K562 (cell line): ENCODE data around the gene TPCN1. TPM values are rescaled to one million over a fixed set of nuclear protein-coding genes. Genes with fewer than 3 reads are reported as not detected.

ENCODE experiments used
- BCOR ChIP-seq: fragments of 450-650 bp; IDR thresholded peaks from 2 replicates; pipeline ENCODE4 v1.6.1; 2016
- C11orf30 ChIP-seq: fragments of 450-650 bp; IDR thresholded peaks from 2 replicates; pipeline ENCODE4 v1.6.1; 2016; ENCODE audit warnings: low read depth, mild to moderate bottlenecking
- CHCHD3 ChIP-seq: fragments of 250-450 bp; sonication (Bioruptor Pico); IDR thresholded peaks from 2 replicates; pipeline ENCODE4 v2.1.2; 2022; ENCODE audit warnings: mild to moderate bottlenecking
- FOSL1 ChIP-seq: fragments of 200-800 bp; sonication (Bioruptor generic); conservative IDR thresholded peaks from 2 replicates; pipeline ENCODE4 v1.6.1; 2016; ENCODE audit warnings: missing genetic modification characterization, missing compliant biosample characterization
- MCM5 ChIP-seq: fragments of 450-650 bp; IDR thresholded peaks from 2 replicates; pipeline ENCODE4 v1.6.1; 2016; ENCODE audit warnings: low read depth
- POLR2AphosphoS2 ChIP-seq: IDR thresholded peaks from 2 replicates; pipeline ENCODE4 v1.6.1; 2012; ENCODE audit warnings: low read length, improper control_type of control experiment
- RERE ChIP-seq: sonication (generic); formaldehyde crosslinking; IDR thresholded peaks from 2 replicates; pipeline ENCODE4 v1.8.0; 2023; ENCODE audit warnings: missing genetic modification reagents, mild to moderate bottlenecking, borderline replicate concordance
- TAF1 ChIP-seq: IDR thresholded peaks from 2 replicates; pipeline ENCODE4 v1.6.1; 2011; ENCODE audit warnings: mild to moderate bottlenecking, low read length, moderate library complexity; ENCODE audit not compliant: insufficient read depth, control insufficient read depth, severe bottlenecking; ENCODE audit errors: extremely low read depth
- TOE1 ChIP-seq, 2 experiments: fragments of 450-650 bp in 1 of 2; sonication (generic) in 1 of 2; formaldehyde crosslinking in 1 of 2; IDR thresholded peaks; 2 replicates each; pipeline versions ENCODE4 v1.7.1 to v1.8.0; 2016 to 2022; ENCODE audit warnings: borderline replicate concordance in 2 of 2, mild to moderate bottlenecking in 2 of 2, antibody characterized with exemption in 1 of 2, inconsistent platforms in 1 of 2, low read depth in 1 of 2, missing genetic modification reagents in 1 of 2, moderate library complexity in 1 of 2
- UBTF ChIP-seq, 2 experiments: IDR thresholded peaks; 2 replicates each; pipeline ENCODE4 v1.6.1; 2012; ENCODE audit warnings: improper control_type of control experiment in 2 of 2, low read depth in 2 of 2, low read length in 2 of 2, borderline replicate concordance in 1 of 2
- ZBTB5 ChIP-seq: fragments of 450-650 bp; IDR thresholded peaks from 2 replicates; pipeline ENCODE4 v1.6.1; 2017; ENCODE audit warnings: antibody characterized with exemption
- ZNF277 ChIP-seq: fragments of 250-450 bp; sonication (Bioruptor Pico); IDR thresholded peaks from 2 replicates; pipeline ENCODE4 v1.8.0; 2022; ENCODE audit warnings: inconsistent platforms, mild to moderate bottlenecking, moderate library complexity, borderline replicate concordance
- ZNF551 ChIP-seq: fragments of 250-450 bp; sonication (Bioruptor Pico); IDR thresholded peaks from 2 replicates; pipeline ENCODE4 v1.5.0; 2021; ENCODE audit warnings: mild to moderate bottlenecking, moderate library complexity
- ZNF583 ChIP-seq: fragments of 250-450 bp; sonication (Bioruptor Pico); IDR thresholded peaks from 2 replicates; pipeline ENCODE4 v1.4.0; 2020
- ZNF780A ChIP-seq: fragments of 250-450 bp; sonication (Bioruptor Pico); IDR thresholded peaks from 2 replicates; pipeline ENCODE4 v1.5.0; 2021; ENCODE audit warnings: mild to moderate bottlenecking
- polyA plus RNA-seq, 8 experiments: library from polyadenylated mRNA; depleted of rRNA in 4 of 8; stranded (reverse) in 5 of 8; unstranded in 3 of 8; fragments of >200 nt; fragmentation: Nextera tagmentation in 2 of 8; fragmentation: Illumina TruSeq in 1 of 8; extraction: Ambion mirVana in 2 of 8; extraction: Trizol in 1 of 8; gene quantifications; 2 replicates each; pipeline versions ENCODE4 v1.2.1 to v1.2.3, GENCODE V29; 2011 to 2014; ENCODE audit warnings: inconsistent platforms in 1 of 8, missing spikeins in 1 of 8
- total RNA-seq, 7 experiments: library from RNA; depleted of rRNA in 6 of 7; stranded (reverse); fragments of >200 nt in 6 of 7; fragmentation: Illumina TruSeq in 2 of 7; extraction: Trizol in 2 of 7; gene quantifications; 2 replicates each; pipeline versions ENCODE4 v1.2.1 to v1.2.3, GENCODE V29; 2011 to 2021; ENCODE audit warnings: low replicate concordance in 1 of 7

The TPCN1 gene
- total and polyA plus RNA-seq, 9 of the 15 experiments (the other 6 are each of a cell fraction or from before 2014, with no cell fraction given), result 0.80 to 23.8 (median 7.4) TPM

- TF ChIP-seq RERE (no peak), UBTF (IDR thresholded peaks at IDR 0.05; ENCODE audit: borderline replicate concordance in 1 of 2, low read depth in 2 of 2, low read length in 2 of 2) (no peak), TOE1 (IDR thresholded peaks at IDR 0.05; ENCODE audit: borderline replicate concordance) (no peak), TOE1 (CRISPR knock-in tag; IDR thresholded peaks at IDR 0.05; ENCODE audit: borderline replicate concordance, low read depth) (no peak), POLR2AphosphoS2 (no peak), ZNF583 (no peak; the same call in 1 of the 2 replicates), ZNF780A (CRISPR knock-in tag) (no peak), ZNF551 (CRISPR knock-in tag) (no peak), BCOR (no peak), CHCHD3 (CRISPR knock-in tag) (no peak), C11orf30 (no peak), ZBTB5 (no peak), ZNF277 (CRISPR knock-in tag) (no peak), MCM5 (no peak), TAF1 (no peak), FOSL1 (tag) (no peak)
Observed at GRCh38 chr12:113208041-113208934, 13.0 kb upstream of the TPCN1 start (continued).
